Measurements from ENCODE around the gene MFSD8.

The MFSD8 gene

GRCh38 chr4:127875791-127876190 is 89.2 kb downstream of the MFSD8 start:
- Histone ChIP-seq H3K27me3 (ENCODE audit: control insufficient read depth, insufficient read depth, low read length) (no peaks in the 10 kb centered on the region), H3K4me2 (ENCODE audit: low read length) (no peak overlapping the region), H3K9ac (no peak overlapping the region), H3K4me1 (no peaks in the 10 kb centered on the region), H3K36me3 (ENCODE audit: control insufficient read depth, insufficient read depth, low read length) (no peaks in the 10 kb centered on the region), H3K27ac (no peak overlapping the region), H3K9me3 (ENCODE audit: control insufficient read depth, low read length) (no peaks in the 10 kb centered on the region), H3K79me2 (no peaks in the 10 kb centered on the region), H2AFZ (no peak overlapping the region), H3K4me3 (ENCODE audit: low read depth, low read length) (no peak overlapping the region)
- TF ChIP-seq CTCF (IDR thresholded peaks at IDR 0.05), result no peak

GRCh38 chr4:127870688-127871087 is 94.3 kb downstream of the MFSD8 start:
- H3K4me3 ChIP-seq (ENCODE audit: low read depth, low read length), result no peak overlapping the region
- H3K27me3 ChIP-seq (ENCODE audit: control insufficient read depth, insufficient read depth, low read length), result no peaks in the 10 kb centered on the region
- no peak for TF ChIP-seq CTCF (IDR thresholded peaks at IDR 0.05)
- no peak overlapping the region for H3K4me2 ChIP-seq (ENCODE audit: low read length)
- no peaks in the 10 kb centered on the region for H3K4me1 ChIP-seq
- no peaks in the 10 kb centered on the region for H3K79me2 ChIP-seq
- H3K9me3 ChIP-seq (ENCODE audit: control insufficient read depth, low read length), result no peaks in the 10 kb centered on the region
- H3K9ac ChIP-seq, result no peak overlapping the region
- no peak overlapping the region for H3K27ac ChIP-seq
- no peak overlapping the region for H2AFZ ChIP-seq
- H3K36me3 ChIP-seq (ENCODE audit: control insufficient read depth, insufficient read depth, low read length), result no peaks in the 10 kb centered on the region

GRCh38 chr4:127870281-127870680 is 94.7 kb downstream of the MFSD8 start:
- H3K9me3 ChIP-seq (ENCODE audit: control insufficient read depth, low read length), result no peaks in the 10 kb centered on the region
- H3K36me3 ChIP-seq (ENCODE audit: control insufficient read depth, insufficient read depth, low read length), result no peaks in the 10 kb centered on the region
- H3K79me2 ChIP-seq, result no peaks in the 10 kb centered on the region
- no peaks in the 10 kb centered on the region for H3K4me1 ChIP-seq
- no peak overlapping the region for H3K4me2 ChIP-seq (ENCODE audit: low read length)
- no peak overlapping the region for H3K27ac ChIP-seq
- H3K9ac ChIP-seq, result no peak overlapping the region
- no peak overlapping the region for H2AFZ ChIP-seq
- H3K4me3 ChIP-seq (ENCODE audit: low read depth, low read length), result no peak overlapping the region
- no peak for TF ChIP-seq CTCF (IDR thresholded peaks at IDR 0.05)
- H3K27me3 ChIP-seq (ENCODE audit: control insufficient read depth, insufficient read depth, low read length), result no peaks in the 10 kb centered on the region

GRCh38 chr4:127868196-127868595 is 96.8 kb downstream of the MFSD8 start:
- Histone ChIP-seq H3K4me1 (no peaks in the 10 kb centered on the region), H2AFZ (no peak overlapping the region), H3K9ac (no peak overlapping the region), H3K27me3 (ENCODE audit: control insufficient read depth, insufficient read depth, low read length) (no peaks in the 10 kb centered on the region), H3K9me3 (ENCODE audit: control insufficient read depth, low read length) (no peaks in the 10 kb centered on the region), H3K4me2 (ENCODE audit: low read length) (no peak overlapping the region), H3K36me3 (ENCODE audit: control insufficient read depth, insufficient read depth, low read length) (no peaks in the 10 kb centered on the region), H3K27ac (no peak overlapping the region), H3K4me3 (ENCODE audit: low read depth, low read length) (no peak overlapping the region), H3K79me2 (no peaks in the 10 kb centered on the region)
- no peak for TF ChIP-seq CTCF (IDR thresholded peaks at IDR 0.05)
